Muscle of leg (tissue), 11 donors: Measurements from ENCODE around the gene VKORC1. TPM values are rescaled to one million over a fixed set of nuclear protein-coding genes. Genes with fewer than 3 reads are reported as not detected.

Source experiments
- DNase-seq: peaks from one replicate; pipeline ENCODE4 v3.0.0; 2013
- H3K27ac ChIP-seq: one replicate; pipeline ENCODE4 v1.5.1; 2013; ENCODE audit warnings: mild to moderate bottlenecking, low read length, control low read depth
- H3K27me3 ChIP-seq: one replicate; pipeline ENCODE4 v1.6.1; 2013; ENCODE audit warnings: low read length; ENCODE audit not compliant: control insufficient read depth, insufficient read depth
- H3K36me3 ChIP-seq: one replicate; pipeline ENCODE4 v1.6.1; 2013; ENCODE audit warnings: low read length; ENCODE audit not compliant: control insufficient read depth, insufficient read depth
- H3K4me1 ChIP-seq: one replicate; pipeline ENCODE4 v1.6.1; 2013; ENCODE audit warnings: low read length; ENCODE audit not compliant: control insufficient read depth, insufficient read depth
- H3K4me3 ChIP-seq: one replicate; pipeline ENCODE4 v1.5.1; 2013; ENCODE audit warnings: low read length, control low read depth
- H3K9me3 ChIP-seq: replicated peaks from 2 replicates; pipeline ENCODE4 v1.6.1; 2013; ENCODE audit warnings: low read depth, low read length; ENCODE audit not compliant: control insufficient read depth
- WGBS: methylation state at CpG from one replicate; pipeline ENCODE4 v1.1.5; 2013; ENCODE audit warnings: missing lambda C conversion rate; ENCODE audit not compliant: insufficient coverage; 5-methylcytosine and 5-hydroxymethylcytosine counted together
- polyA plus RNA-seq, 8 donors: library from polyadenylated mRNA; unstranded; fragments of 120-200 nt; gene quantifications; one replicate each; pipeline versions ENCODE4 v1.2.1 to v1.2.3, GENCODE V29; 2013; ENCODE audit warnings: inconsistent platforms in 1 of 8, low replicate concordance in 1 of 8; ENCODE audit not compliant: insufficient read length in 8 of 8, insufficient read depth in 1 of 8
- total RNA-seq: library from RNA; stranded (reverse); fragments of 120-200 nt; gene quantifications from one replicate; pipeline ENCODE4 v1.2.4, GENCODE V29; 2013

Gene VKORC1
- total and polyA plus RNA-seq, 9 donors: 39.6 to 75.2 (median 61.3) TPM

DNA sequence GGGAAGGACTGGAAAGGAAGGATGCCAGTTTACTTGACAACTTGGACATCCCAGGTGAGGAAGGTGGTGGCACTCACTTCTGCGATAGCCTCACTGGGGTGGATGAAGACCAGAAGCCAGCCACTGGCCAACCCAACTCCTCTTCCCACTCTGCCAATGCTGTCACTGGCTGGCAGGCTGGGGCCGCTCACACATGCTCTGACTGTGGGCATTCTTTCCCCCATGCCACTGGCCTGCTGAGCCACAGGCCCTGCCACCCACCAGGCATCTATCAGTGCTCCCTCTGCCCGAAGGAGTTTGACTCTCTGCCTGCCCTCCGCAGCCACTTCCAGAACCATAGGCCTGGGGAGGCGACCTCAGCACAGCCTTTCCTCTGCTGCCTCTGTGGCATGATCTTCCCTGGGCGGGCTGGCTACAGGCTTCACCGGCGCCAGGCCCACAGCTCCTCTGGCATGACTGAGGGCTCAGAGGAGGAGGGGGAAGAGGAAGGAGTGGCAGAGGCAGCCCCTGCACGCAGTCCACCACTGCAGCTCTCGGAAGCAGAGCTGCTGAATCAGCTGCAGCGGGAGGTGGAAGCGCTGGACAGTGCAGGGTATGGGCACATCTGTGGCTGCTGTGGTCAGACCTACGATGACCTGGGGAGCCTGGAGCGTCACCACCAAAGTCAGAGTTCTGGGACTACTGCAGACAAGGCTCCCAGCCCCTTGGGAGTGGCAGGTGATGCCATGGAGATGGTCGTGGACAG lies 15.8 kb downstream of the VKORC1 start:
- no peak overlapping the region for H3K27ac ChIP-seq
- WGBS: 95% methylated on average over 9 of the region's 15 CpGs
- peaks cover 27% of the 10 kb centered on the region for H3K4me1 ChIP-seq
- peak; percentile 7 for DNase-seq
- H3K4me3 ChIP-seq: no peak overlapping the region
- H3K36me3 ChIP-seq: peaks cover 77% of the 10 kb centered on the region
- no peaks in the 10 kb centered on the region for H3K9me3 ChIP-seq
- H3K27me3 ChIP-seq: no peaks in the 10 kb centered on the region

DNA sequence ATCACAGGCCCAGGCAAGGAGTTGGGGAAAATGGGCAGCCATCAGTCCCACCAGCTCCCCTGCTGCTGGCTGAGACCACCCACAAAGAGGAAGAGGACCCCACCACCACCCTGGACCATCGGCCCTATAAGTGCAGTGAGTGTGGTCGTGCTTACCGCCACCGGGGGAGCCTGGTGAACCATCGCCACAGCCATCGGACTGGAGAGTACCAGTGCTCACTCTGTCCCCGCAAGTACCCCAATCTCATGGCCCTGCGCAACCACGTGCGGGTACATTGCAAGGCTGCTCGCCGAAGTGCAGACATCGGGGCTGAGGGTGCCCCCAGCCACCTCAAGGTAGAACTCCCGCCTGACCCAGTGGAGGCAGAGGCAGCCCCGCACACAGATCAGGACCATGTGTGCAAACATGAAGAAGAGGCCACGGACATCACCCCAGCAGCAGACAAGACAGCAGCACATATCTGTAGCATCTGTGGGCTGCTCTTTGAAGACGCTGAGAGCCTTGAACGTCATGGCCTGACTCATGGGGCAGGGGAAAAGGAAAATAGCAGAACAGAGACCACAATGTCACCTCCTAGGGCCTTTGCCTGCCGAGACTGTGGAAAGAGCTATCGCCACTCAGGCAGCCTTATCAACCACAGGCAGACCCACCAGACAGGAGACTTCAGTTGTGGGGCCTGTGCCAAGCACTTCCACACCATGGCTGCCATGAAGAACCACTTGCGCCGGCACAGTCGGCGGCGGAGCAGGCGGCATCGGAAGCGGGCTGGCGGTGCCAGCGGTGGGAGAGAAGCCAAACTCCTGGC lies 16.8 kb downstream of the VKORC1 start:
- no peaks in the 10 kb centered on the region for H3K27me3 ChIP-seq
- WGBS: 93% methylated on average over 18 of the region's 30 CpGs
- H3K36me3 ChIP-seq: peaks cover 68% of the 10 kb centered on the region
- H3K9me3 ChIP-seq: no peaks in the 10 kb centered on the region
- no peak overlapping the region for H3K4me3 ChIP-seq
- H3K27ac ChIP-seq: no peak overlapping the region
- peak; percentile 4 for DNase-seq
- H3K4me1 ChIP-seq: peaks cover 19% of the 10 kb centered on the region

DNA sequence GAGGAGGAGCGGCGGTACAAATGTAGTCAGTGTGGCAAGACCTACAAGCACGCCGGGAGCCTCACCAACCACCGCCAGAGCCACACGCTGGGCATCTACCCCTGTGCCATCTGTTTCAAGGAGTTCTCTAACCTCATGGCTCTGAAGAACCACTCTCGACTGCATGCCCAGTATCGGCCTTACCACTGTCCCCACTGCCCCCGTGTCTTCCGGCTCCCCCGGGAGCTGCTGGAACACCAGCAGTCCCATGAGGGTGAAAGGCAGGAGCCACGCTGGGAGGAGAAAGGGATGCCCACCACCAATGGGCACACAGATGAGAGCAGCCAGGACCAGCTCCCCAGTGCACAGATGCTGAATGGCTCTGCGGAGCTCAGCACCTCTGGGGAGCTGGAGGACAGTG lies 17.6 kb downstream of the VKORC1 start:
- no peaks in the 10 kb centered on the region for H3K9me3 ChIP-seq
- peaks cover 61% of the 10 kb centered on the region for H3K36me3 ChIP-seq
- 93% methylated on average over 13 of the region's 13 CpGs for WGBS

DNA sequence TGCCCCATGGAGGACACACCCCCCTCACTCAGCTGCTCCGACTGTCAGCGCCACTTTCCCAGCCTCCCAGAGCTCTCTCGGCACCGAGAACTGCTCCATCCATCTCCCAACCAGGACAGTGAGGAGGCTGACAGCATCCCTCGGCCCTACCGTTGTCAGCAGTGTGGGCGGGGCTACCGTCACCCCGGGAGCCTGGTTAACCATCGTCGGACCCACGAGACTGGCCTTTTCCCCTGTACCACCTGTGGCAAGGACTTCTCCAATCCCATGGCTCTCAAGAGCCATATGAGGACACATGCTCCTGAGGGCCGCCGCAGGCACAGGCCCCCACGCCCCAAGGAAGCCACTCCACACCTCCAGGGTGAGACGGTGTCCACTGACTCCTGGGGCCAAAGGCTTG lies 18.3 kb downstream of the VKORC1 start:
- Histone ChIP-seq H3K4me3 (no peak overlapping the region), H3K4me1 (peaks cover 19% of the 10 kb centered on the region), H3K36me3 (peaks cover 54% of the 10 kb centered on the region), H3K27ac (no peak overlapping the region), H3K9me3 (no peaks in the 10 kb centered on the region), H3K27me3 (no peaks in the 10 kb centered on the region)
- DNase-seq: peak; percentile 9
- 69% methylated on average over 14 of the region's 16 CpGs for WGBS

More for the DNA sequence above, 17.6 kb downstream of the VKORC1 start:
- H3K27ac ChIP-seq: no peak overlapping the region
- no peak overlapping the region for H3K4me3 ChIP-seq
- DNase-seq: peak; percentile 3
- no peaks in the 10 kb centered on the region for H3K27me3 ChIP-seq
- H3K4me1 ChIP-seq: peaks cover 18% of the 10 kb centered on the region

DNA sequence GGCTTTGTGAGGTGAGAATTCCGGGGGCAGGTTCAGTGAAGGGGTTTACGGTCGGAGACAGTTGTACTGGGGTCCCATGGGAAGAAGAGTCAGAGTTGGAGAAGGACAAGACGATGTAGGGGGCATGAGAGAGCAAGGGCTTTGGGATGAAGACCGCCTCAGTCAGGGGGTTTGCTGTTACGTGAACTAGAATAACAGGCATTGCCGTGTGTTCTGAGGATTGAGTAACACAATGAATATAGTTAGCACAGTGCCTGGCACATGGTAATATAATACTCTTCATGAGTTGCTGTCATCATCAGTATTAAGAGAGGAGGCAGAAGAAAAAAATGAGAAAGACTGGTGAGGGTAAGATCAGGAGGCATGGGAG lies 19.8 kb downstream of the VKORC1 start:
- H3K9me3 ChIP-seq: no peaks in the 10 kb centered on the region
- H3K4me1 ChIP-seq: peaks cover 23% of the 10 kb centered on the region
- H3K27me3 ChIP-seq: no peaks in the 10 kb centered on the region
- peak overlapping the region; percentile 93 for H3K27ac ChIP-seq
- WGBS: 0% methylated on average over 4 of the region's 7 CpGs
- peaks cover 38% of the 10 kb centered on the region for H3K36me3 ChIP-seq
- no peak for DNase-seq
- H3K4me3 ChIP-seq: peak overlapping the region; percentile 63

DNA sequence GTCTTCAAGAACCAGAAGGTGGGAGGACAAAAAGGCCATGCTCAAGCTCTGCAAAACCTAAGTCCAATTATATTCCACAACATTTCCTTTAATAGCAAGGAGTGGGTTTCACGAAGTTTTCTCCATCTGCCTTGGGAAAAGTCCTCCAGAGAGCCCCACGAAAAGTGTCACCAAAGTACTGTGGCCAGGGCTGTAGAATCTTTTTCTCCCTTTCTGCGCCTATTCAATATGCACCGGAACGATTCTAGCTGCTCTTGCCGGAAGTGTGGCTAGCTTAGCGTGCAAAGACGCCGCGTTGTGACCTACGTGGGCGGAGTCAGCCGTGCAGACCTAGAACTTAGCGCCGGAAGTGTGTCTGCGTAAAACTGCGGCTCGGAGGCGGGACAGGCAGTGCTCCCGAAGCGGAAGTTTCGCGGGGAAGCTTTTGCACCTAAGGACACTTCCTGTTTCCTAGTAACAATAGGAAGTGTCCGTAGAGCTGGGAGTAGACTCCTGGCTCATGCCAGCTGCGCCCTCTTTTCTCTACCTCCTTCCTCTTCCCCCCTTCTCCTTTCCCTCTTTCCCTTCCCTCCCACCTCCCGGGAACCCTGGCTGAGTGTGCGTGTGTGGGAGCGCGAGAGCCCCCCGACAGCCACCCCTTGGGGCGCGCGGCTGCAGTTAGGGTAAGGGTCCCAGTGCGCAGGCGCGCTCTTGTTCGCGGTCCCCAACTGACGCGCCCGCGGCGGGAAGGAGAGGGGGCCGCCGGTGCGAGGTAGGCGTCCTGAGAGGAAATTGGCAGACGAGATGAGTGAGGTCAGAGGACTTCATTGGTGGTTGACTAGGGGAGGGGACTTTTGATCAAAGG lies 20.4 kb downstream of the VKORC1 start, which contains the start of the genes ZNF646 and ZNF668:
ZNF646 (plus strand) TSS at position 453 of the 844 bp plus-strand sequence. CDS start 1,903 bp downstream, outside the sequence.
ZNF668 (minus strand) TSS at position 271 of the 844 bp plus-strand sequence. CDS start 9,781 bp downstream, outside the sequence.
- Histone ChIP-seq H3K27me3 (no peaks in the 10 kb centered on the region), H3K27ac (peak within 1 kb of the TSS; percentile 97), H3K4me1 (peaks cover 23% of the 10 kb centered on the region), H3K4me3 (peak within 1 kb of the TSS; percentile 63), H3K36me3 (peaks cover 32% of the 10 kb centered on the region), H3K9me3 (no peaks in the 10 kb centered on the region)
- under 1% methylated on average over 35 of the region's 48 CpGs for WGBS
- peak; percentile 100 for DNase-seq

DNA sequence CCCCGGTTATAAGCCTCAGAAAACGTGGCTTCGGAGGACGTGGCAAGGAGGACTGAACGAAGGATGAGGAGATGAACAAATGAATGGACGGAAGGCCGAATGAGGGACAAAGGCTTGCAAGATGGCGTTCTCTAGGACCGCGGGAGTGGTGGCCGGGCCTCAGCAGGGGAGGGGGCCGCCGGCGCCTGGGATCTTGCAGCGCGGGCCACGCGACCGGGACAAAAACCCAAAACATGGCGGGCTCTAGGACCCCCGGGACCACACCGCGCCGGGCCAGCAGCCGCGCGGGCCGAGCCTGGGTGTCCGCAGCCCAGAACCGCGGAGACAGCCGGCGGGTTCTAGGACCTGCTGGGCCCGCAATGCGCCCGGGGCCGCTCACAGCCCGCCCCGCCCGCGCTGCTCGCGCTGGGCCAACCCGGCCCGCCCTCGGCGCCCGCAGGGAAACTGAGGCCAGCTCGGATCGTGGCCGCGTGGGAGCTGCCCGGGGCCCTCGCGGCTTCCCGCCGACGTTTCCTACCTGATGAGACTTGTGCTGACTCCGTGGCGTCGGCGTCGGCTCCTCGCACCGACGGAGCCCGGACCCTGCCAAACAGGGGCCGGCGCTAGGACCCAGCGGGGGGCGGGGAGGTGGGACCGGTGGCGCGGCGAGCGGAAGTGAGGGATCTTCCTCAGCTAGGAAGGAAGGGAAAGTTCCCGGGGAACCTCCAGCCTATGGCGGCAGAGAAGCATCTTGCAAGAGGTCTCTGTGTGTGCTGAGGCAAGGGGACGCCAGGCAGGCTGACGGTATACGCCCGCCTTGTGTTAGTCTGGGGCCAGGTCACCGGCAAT lies 21.2 kb downstream of the VKORC1 start:
- H3K36me3 ChIP-seq: peaks cover 24% of the 10 kb centered on the region
- no peaks in the 10 kb centered on the region for H3K27me3 ChIP-seq
- H3K27ac ChIP-seq: peak overlapping the region; percentile 97
- WGBS: under 1% methylated on average over 81 of the region's 83 CpGs
- peak; percentile 98 for DNase-seq
- H3K4me1 ChIP-seq: peaks cover 23% of the 10 kb centered on the region
- peak overlapping the region; percentile 63 for H3K4me3 ChIP-seq
- H3K9me3 ChIP-seq: no peaks in the 10 kb centered on the region

DNA sequence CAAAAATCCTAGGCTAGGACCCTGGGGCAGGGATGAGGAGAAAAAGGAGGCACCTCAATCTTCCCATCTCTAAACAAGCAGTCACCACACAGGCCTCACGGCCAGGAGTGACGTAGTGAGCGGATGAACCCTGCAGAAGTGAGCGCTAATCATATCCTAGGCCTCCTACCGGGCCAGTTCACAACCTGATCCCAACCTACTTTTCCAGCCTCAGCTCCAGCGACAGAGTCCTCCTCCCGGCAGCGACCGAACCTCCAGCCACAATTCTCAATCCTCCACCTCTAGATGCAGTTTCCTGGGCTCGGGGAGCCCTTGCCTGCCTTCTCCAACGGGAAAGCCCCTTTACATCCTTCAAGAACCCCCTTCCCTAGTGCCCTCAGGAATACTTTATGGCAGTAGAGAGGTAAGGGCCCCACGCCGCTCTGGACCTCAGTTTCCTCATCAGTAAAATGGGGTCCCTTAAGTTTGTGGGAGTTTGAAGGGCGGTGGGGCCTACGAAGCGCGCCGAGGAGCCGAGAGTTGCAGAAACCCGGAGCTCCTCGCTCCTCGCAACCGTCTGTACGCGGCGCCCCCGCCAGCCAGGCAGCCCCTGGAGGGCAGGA lies 22.0 kb downstream of the VKORC1 start:
- peaks cover 17% of the 10 kb centered on the region for H3K36me3 ChIP-seq
- H3K4me3 ChIP-seq: peak overlapping the region; percentile 63
- DNase-seq: peak; percentile 58
- H3K27me3 ChIP-seq: no peaks in the 10 kb centered on the region
- WGBS: 0% methylated on average over 21 of the region's 27 CpGs
- peak overlapping the region; percentile 97 for H3K27ac ChIP-seq
- H3K4me1 ChIP-seq: peaks cover 23% of the 10 kb centered on the region
- H3K9me3 ChIP-seq: no peaks in the 10 kb centered on the region

DNA sequence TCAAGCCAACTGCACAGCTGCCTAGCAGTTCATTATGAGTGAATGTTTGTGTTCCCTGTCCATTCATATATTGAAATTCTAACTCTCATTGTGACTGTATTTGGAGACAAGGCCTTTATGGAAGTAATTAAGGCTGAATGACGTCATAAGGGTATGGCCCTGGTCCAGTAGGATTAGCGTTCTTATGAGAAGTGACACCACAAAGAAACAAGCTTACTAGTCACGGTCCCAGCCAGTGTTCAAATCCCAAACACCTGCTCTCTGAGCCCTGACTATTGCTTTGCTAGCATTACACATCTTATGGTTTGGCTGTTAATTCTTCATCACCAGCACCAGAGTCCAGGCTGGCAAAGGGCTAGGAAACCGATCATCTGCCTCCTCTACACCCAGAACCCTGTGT lies 22.7 kb downstream of the VKORC1 start:
- Histone ChIP-seq H3K27ac (peak overlapping the region; percentile 97), H3K4me3 (peak overlapping the region; percentile 63), H3K4me1 (peaks cover 23% of the 10 kb centered on the region), H3K9me3 (no peaks in the 10 kb centered on the region), H3K36me3 (peaks cover 9% of the 10 kb centered on the region), H3K27me3 (no peaks in the 10 kb centered on the region)
- peak; percentile 93 for DNase-seq
- 21% methylated on average over 2 of the region's 4 CpGs for WGBS
